Activated T-helper 17 cell treated with anti-CD3 and anti-CD28 coated beads, Interleukin-2, amount 50 U/mL, for 72 hours (primary cell): ENCODE results near the gene KIAA0753. TPM values are rescaled to one million over a fixed set of nuclear protein-coding genes. Genes with fewer than 3 reads are reported as not detected.

Source experiments
- ATAC-seq: fragments of 150-1000 bp; cut with Tn5 transposase; replicated peaks from 2 replicates; pipeline ENCODE4 v1.10.0; 2021; ENCODE audit warnings: mild to moderate bottlenecking, moderate library complexity
- H3K27ac Mint-ChIP-seq: one replicate; pipeline ENCODE4 v1.8.0; 2022; ENCODE audit warnings: mixed read lengths
- H3K27me3 Mint-ChIP-seq: one replicate; pipeline ENCODE4 v1.8.0; 2022; ENCODE audit warnings: mixed read lengths
- H3K36me3 Mint-ChIP-seq: one replicate; pipeline ENCODE4 v1.8.0; 2022; ENCODE audit warnings: low read depth, mild to moderate bottlenecking, mixed read lengths
- H3K4me1 Mint-ChIP-seq: one replicate; pipeline ENCODE4 v1.8.0; 2022; ENCODE audit warnings: mixed read lengths
- H3K4me3 Mint-ChIP-seq: one replicate; pipeline ENCODE4 v1.8.0; 2022; ENCODE audit warnings: mild to moderate bottlenecking, mixed read lengths
- H3K9me3 Mint-ChIP-seq: one replicate; pipeline ENCODE4 v1.8.0; 2022; ENCODE audit warnings: mixed read lengths
- total RNA-seq, 2 donors: library from RNA; stranded (reverse); gene quantifications; one replicate each; pipeline ENCODE4 v1.2.3, GENCODE V29; 2022

Gene KIAA0753
- total RNA-seq, 2 donors from 2014 or later, result 17.6 to 24.2 TPM

DNA sequence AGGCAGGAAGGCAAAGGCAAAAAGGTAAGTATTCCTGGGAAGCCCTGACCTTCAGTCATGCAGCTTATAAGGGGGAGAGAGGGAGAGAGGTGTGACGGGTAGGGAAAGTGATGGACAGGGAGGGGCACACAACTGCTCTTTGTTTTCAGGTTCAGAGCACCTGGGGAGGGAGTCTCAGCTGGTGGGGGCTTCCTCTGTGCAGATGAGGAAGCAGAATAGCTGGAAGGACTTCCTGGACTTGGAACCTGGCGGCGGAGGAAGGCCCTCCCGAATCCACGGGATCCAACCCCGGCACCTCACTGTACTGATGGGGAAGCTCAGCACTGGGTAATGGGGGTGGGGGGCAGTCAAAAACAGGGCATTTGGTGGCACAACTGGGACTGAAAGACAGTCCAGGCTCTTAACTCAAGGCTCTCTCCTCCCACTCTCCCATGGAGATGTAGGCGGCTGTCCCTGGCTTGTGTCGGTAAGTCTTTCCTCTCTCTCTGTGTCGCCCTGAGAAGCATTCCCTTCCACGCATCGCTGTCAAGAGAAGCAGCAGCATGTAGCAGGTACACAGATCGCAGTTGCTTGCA is 72.2 kb downstream of the KIAA0753 start:
- Mint-ChIP-seq H3K4me3 (no peak overlapping the region), H3K4me1 (no peaks in the 10 kb centered on the region), H3K27me3 (peaks cover 8% of the 10 kb centered on the region), H3K27ac (no peak overlapping the region), H3K36me3 (no peaks in the 10 kb centered on the region), H3K9me3 (no peaks in the 10 kb centered on the region)
- ATAC-seq, result no peak

- ATAC-seq, result no peak
- H3K9me3 Mint-ChIP-seq, result no peaks in the 10 kb centered on the region
- H3K4me1 Mint-ChIP-seq, result no peaks in the 10 kb centered on the region
- no peak overlapping the region for H3K4me3 Mint-ChIP-seq
- peaks cover 14% of the 10 kb centered on the region for H3K27me3 Mint-ChIP-seq
- no peaks in the 10 kb centered on the region for H3K36me3 Mint-ChIP-seq
- no peak overlapping the region for H3K27ac Mint-ChIP-seq
Observed at GRCh38 chr17:6567528-6568183, 72.9 kb downstream of the KIAA0753 start.

DNA sequence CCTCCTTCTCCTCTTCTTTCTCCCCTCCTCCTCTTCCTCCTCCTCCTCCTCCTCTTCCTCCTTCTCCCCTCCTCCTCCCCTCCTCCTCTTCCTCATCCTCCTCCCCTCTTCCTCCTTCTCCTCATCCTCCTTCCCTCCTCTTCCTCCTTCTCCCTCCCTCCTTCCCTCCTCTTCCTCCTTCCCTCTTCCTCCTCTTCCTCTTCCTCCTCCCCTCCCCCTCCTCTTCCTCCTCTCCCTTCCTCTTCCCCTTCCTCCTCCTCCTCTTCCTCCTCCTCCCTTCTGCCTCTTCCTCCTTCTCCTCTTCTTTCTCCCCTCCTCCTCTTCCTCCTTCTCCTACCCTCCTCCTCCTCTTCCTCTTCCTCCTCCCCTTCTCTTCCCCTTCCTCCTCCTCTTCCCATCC is 79.1 kb downstream of the KIAA0753 start:
- Mint-ChIP-seq H3K27me3 (peaks cover 32% of the 10 kb centered on the region), H3K9me3 (no peaks in the 10 kb centered on the region), H3K4me1 (no peaks in the 10 kb centered on the region), H3K27ac (no peak overlapping the region), H3K4me3 (no peak overlapping the region), H3K36me3 (no peaks in the 10 kb centered on the region)
- no peak for ATAC-seq

- no peaks in the 10 kb centered on the region for H3K4me1 Mint-ChIP-seq
- H3K36me3 Mint-ChIP-seq, result no peaks in the 10 kb centered on the region
- no peak for ATAC-seq
- no peaks in the 10 kb centered on the region for H3K9me3 Mint-ChIP-seq
- H3K27ac Mint-ChIP-seq, result no peak overlapping the region
- H3K4me3 Mint-ChIP-seq, result no peak overlapping the region
- H3K27me3 Mint-ChIP-seq, result peaks cover 32% of the 10 kb centered on the region
Observed at GRCh38 chr17:6560496-6560895, 80.0 kb downstream of the KIAA0753 start.

- Mint-ChIP-seq H3K4me3 (no peak overlapping the region), H3K27ac (no peak overlapping the region), H3K36me3 (no peaks in the 10 kb centered on the region), H3K9me3 (no peaks in the 10 kb centered on the region), H3K27me3 (peaks cover 33% of the 10 kb centered on the region), H3K4me1 (no peaks in the 10 kb centered on the region)
- ATAC-seq, result no peak
Observed at GRCh38 chr17:6559753-6560215, 80.7 kb downstream of the KIAA0753 start.

DNA sequence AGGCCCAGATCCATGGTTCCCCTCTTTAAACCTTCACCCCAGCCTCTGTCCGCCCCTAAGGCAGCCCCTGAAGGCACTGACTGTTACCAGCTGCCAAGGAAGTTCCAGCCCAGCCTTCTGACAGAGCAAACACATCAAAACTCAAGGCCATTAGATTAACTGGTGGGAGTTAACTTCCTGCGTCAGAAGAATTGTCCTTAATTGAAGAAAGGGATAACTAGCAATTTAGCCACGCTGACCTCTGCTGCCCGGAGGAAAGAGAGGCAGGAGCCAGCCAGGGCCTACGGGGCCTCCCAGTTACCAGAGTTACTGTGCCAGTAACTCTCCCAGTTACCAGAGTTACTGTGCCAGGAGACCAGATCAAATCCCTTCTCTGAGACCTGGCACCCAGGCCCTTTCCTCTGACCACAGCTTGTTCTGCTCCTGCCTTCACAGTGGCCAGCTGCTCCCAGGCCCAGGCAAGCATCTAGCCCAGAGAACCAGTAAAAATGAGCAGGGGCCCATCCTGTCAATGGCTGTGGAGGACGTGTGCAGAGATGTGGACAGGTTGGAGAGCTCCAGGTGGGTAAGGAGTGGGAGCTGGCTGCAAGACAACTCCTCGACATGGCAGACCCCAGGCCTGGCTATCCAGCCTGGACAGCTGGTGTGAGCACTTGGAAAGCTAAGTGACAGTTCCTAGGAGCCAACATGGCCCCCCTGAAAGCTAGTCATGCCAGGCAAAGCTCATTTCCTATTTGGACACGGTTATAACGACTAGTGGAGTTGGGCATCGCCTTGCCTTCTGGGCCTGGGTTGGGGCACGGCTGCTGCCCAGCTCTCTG is 81.4 kb downstream of the KIAA0753 start:
- Mint-ChIP-seq H3K27ac (no peak overlapping the region), H3K27me3 (peaks cover 36% of the 10 kb centered on the region), H3K4me1 (no peaks in the 10 kb centered on the region), H3K4me3 (no peak overlapping the region), H3K36me3 (no peaks in the 10 kb centered on the region), H3K9me3 (no peaks in the 10 kb centered on the region)
- ATAC-seq, result no peak

DNA sequence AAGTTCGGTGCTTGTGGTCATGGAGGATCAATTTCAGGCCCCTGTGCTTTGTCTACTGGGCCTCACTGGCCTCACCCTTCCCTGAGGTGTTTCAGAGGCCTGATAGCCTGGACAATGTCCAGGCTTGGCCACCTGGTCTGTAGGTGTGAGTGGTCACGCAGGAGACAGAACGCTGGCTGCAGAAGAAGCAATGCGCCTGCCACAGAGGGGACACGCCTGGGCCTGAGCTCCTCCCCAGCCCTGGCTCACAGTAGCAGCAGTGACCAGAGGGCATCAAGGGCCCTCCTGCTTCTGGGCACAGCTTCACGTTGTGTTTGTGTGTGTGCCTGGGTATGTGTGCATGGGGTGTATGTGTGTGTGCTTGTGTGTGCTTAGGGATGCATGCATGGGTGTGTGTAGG is 82.2 kb downstream of the KIAA0753 start:
- ATAC-seq, result no peak
- no peak overlapping the region for H3K4me3 Mint-ChIP-seq
- peaks cover 40% of the 10 kb centered on the region for H3K27me3 Mint-ChIP-seq

GRCh38 chr17:6557040-6557438 is 83.5 kb downstream of the KIAA0753 start:
- Mint-ChIP-seq H3K9me3 (no peaks in the 10 kb centered on the region), H3K4me3 (no peak overlapping the region), H3K4me1 (no peaks in the 10 kb centered on the region), H3K27me3 (peaks cover 36% of the 10 kb centered on the region), H3K36me3 (no peaks in the 10 kb centered on the region), H3K27ac (no peak overlapping the region)
- no peak for ATAC-seq

More for the DNA sequence above, 82.2 kb downstream of the KIAA0753 start:
- Mint-ChIP-seq H3K36me3 (no peaks in the 10 kb centered on the region), H3K9me3 (no peaks in the 10 kb centered on the region), H3K4me1 (no peaks in the 10 kb centered on the region), H3K27ac (no peak overlapping the region)

DNA sequence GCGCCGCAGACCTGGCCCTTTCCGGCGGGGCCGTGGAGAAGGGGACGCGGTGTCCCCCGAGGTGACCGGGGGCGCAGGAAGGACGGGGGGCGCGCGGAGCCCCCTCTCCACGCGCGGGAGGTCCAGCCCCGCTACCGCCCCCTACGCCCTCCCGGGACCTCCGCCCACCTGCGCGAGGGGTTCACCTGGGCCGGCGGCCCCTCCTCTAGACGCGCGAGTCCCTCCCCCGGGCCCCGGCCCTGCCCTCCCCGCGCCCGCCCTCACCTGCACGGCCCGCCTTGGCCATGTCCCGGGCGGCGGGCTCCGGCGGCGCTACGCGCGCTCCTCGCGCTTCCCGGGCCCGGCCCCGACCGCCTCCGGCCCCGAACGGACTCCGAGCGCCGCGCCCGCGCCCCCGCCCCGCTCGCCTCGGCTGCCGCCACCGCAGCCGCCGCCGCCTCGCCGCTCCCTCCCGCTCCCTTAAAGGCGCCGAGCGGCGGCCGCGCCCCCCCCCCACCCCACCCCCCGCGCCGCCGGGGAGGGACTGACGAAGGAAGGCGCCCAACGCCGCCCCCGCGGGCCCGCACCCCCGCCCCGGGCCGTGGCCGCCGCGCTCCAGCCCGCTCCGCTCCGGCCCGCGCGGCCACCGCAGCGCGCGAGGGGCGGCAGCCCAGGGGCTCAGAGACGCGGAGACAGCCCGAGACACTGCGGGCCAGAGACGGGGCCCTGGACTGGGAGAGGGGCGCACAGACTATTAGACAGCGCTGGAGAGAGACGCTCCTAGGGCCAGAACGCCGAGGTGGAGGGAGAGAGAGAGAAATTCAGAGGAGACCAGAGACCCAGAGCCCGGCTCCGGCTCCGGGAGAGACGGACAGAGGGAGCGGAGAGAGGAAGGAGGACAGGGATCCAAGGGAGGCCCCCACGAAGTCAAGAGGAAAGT is 84.1 kb downstream of the KIAA0753 start, which contains the start of gene PITPNM3:
Gene PITPNM3, minus strand, starts transcription at position 435 of the 919 bp plus-strand sequence. Its CDS starts 149 bp downstream, at position 286.
- no peaks in the 10 kb centered on the region for H3K4me1 Mint-ChIP-seq
- no peak within 1 kb of the TSS for H3K27ac Mint-ChIP-seq
- H3K9me3 Mint-ChIP-seq, result no peaks in the 10 kb centered on the region
- no peaks in the 10 kb centered on the region for H3K36me3 Mint-ChIP-seq
- no peak for ATAC-seq
- peaks cover 36% of the 10 kb centered on the region for H3K27me3 Mint-ChIP-seq
- peak within 1 kb of the TSS; percentile 61 for H3K4me3 Mint-ChIP-seq

DNA sequence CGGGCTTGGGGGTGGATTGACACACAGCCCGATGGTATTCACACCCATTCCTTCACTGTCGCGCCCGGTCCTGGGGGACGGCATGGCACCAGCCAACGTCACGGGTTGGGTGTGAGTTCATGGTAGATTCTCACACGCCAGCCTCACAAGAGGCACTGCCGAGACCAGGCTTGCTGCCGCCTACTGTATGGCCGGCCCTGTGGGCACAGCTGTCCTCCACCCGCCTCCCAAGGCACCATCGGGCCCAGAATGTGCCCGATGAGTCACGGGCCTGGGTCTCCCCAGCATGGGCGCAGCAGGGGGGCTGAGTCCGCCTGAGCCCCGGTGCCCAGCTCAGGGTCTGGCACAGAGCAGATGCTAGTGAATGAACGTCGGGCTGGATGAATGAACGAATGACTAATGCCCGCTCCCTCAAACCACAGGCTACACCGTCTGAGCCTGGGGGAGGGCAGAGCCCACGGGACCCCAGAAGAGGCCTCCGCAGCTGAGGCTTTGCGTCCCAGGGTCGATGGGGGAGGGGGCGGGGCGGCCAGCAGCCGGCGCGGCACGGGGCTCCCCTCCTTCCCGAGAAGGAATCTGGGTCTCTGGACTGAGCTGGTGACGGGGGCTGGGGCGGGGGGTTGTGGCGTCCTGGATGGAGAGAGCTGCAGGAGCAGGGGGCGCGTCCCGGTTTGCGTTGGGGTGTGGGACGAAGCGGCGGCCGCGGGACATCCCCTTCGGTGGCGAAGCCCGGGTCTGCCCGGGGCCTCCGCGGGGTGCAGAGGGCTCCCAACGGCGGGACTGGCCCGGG is 85.0 kb downstream of the KIAA0753 start:
- Mint-ChIP-seq H3K9me3 (no peaks in the 10 kb centered on the region), H3K27me3 (peaks cover 34% of the 10 kb centered on the region)

GRCh38 chr17:6554871-6555330 is 85.6 kb downstream of the KIAA0753 start:
- peak; percentile 7 for ATAC-seq
- Mint-ChIP-seq H3K4me1 (no peaks in the 10 kb centered on the region), H3K4me3 (peak overlapping the region; percentile 61), H3K27me3 (peaks cover 28% of the 10 kb centered on the region), H3K36me3 (no peaks in the 10 kb centered on the region), H3K9me3 (no peaks in the 10 kb centered on the region), H3K27ac (no peak overlapping the region)

More for the DNA sequence above, 85.0 kb downstream of the KIAA0753 start:
- Mint-ChIP-seq H3K4me1 (no peaks in the 10 kb centered on the region), H3K36me3 (no peaks in the 10 kb centered on the region), H3K4me3 (peak overlapping the region; percentile 61), H3K27ac (no peak overlapping the region)
- peak; percentile 79 for ATAC-seq

- H3K9me3 Mint-ChIP-seq, result no peaks in the 10 kb centered on the region
- no peaks in the 10 kb centered on the region for H3K36me3 Mint-ChIP-seq
- H3K27me3 Mint-ChIP-seq, result peaks cover 28% of the 10 kb centered on the region
- H3K27ac Mint-ChIP-seq, result no peak overlapping the region
- ATAC-seq, result no peak
- peak overlapping the region; percentile 61 for H3K4me3 Mint-ChIP-seq
- no peaks in the 10 kb centered on the region for H3K4me1 Mint-ChIP-seq
Observed at GRCh38 chr17:6554342-6554741, 86.2 kb downstream of the KIAA0753 start.

DNA sequence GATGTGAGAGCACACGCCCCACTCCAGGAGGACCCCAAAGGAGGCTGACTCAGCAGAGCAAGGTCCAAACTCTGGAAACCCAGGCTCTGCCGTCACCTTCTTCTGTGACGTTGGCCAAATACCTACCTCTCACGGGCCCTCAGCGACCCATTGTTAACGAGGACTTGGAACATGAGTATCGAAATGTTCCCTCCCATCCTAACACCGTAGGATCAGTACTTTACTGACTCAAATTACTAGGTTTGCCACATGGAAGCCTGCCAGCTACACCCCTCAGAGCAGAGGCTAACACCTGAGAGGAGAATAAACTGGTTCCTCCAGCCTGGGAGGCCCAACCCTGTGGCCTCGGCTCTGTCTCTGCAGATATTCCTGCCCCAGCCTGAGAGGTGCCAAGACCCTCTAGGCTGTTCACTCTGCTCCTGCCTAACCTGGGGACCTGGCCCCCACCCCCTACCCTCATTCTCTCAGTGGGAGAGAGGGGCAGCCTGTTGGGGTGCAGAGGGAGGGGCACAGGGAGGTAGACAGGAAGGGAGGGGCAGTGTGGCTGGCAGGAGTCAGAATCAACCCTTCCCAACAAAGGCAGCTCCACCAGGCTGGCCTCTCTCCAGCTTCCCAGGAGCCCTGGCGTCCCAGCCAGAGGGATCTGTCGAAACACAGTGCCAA is 88.5 kb downstream of the KIAA0753 start:
- Mint-ChIP-seq H3K36me3 (no peaks in the 10 kb centered on the region), H3K9me3 (no peaks in the 10 kb centered on the region), H3K4me3 (no peak overlapping the region), H3K4me1 (peaks cover 11% of the 10 kb centered on the region), H3K27me3 (peaks cover 19% of the 10 kb centered on the region), H3K27ac (no peak overlapping the region)
- ATAC-seq, result no peak
